ENCODE results near the gene EEFSEC. TPM values are rescaled to one million over a fixed set of nuclear protein-coding genes. Genes with fewer than 3 reads are reported as not detected.

Gene EEFSEC
- total RNA-seq, 1 donor, result 5.1 TPM

- Histone ChIP-seq H3K27me3 (ENCODE audit: insufficient read depth, low read length) (no peaks in the 10 kb centered on the region), H3K36me3 (ENCODE audit: insufficient read depth, low read length) (no peaks in the 10 kb centered on the region), H3K4me3 (ENCODE audit: insufficient read depth, low read length) (no peak overlapping the region), H3K4me1 (ENCODE audit: insufficient read depth, low read length) (no peaks in the 10 kb centered on the region), H3K4me2 (ENCODE audit: insufficient read depth, low read length) (no peak overlapping the region), H3K79me2 (ENCODE audit: insufficient read depth, low read length) (no peaks in the 10 kb centered on the region), H4K20me1 (ENCODE audit: insufficient read depth, low read length) (no peaks in the 10 kb centered on the region), H2AFZ (ENCODE audit: low read length) (no peak overlapping the region), H3K27ac (ENCODE audit: low read depth, low read length) (no peak overlapping the region), H3K9me3 (ENCODE audit: low read depth, low read length) (no peaks in the 10 kb centered on the region)
- TF ChIP-seq CTCF (IDR thresholded peaks at IDR 0.05; ENCODE audit: extremely low read depth, low read depth, low read length), result no peak
- DNase-seq (ENCODE audit: insufficient read length, low spot score, missing footprints), result no peak
These were observed 270.4 kb downstream of the EEFSEC start for GRCh38 chr3:128423525-128424147.

GRCh38 chr3:128424508-128425069 lies 271.3 kb downstream of the EEFSEC start:
- no peaks in the 10 kb centered on the region for H3K27me3 ChIP-seq (ENCODE audit: insufficient read depth, low read length)
- TF ChIP-seq CTCF (IDR thresholded peaks at IDR 0.05; ENCODE audit: extremely low read depth, low read depth, low read length), result no peak
- DNase-seq (ENCODE audit: insufficient read length, low spot score, missing footprints), result no peak
- H3K4me3 ChIP-seq (ENCODE audit: insufficient read depth, low read length), result no peak overlapping the region
- H3K79me2 ChIP-seq (ENCODE audit: insufficient read depth, low read length), result no peaks in the 10 kb centered on the region
- H3K36me3 ChIP-seq (ENCODE audit: insufficient read depth, low read length), result no peaks in the 10 kb centered on the region
- no peaks in the 10 kb centered on the region for H3K4me1 ChIP-seq (ENCODE audit: insufficient read depth, low read length)
- no peak overlapping the region for H3K27ac ChIP-seq (ENCODE audit: low read depth, low read length)
- H2AFZ ChIP-seq (ENCODE audit: low read length), result no peak overlapping the region
- no peaks in the 10 kb centered on the region for H4K20me1 ChIP-seq (ENCODE audit: insufficient read depth, low read length)
- H3K4me2 ChIP-seq (ENCODE audit: insufficient read depth, low read length), result no peak overlapping the region
- H3K9me3 ChIP-seq (ENCODE audit: low read depth, low read length), result no peaks in the 10 kb centered on the region

- Histone ChIP-seq H3K27ac (ENCODE audit: low read depth, low read length) (no peak overlapping the region), H3K79me2 (ENCODE audit: insufficient read depth, low read length) (no peaks in the 10 kb centered on the region), H3K4me2 (ENCODE audit: insufficient read depth, low read length) (no peak overlapping the region), H3K27me3 (ENCODE audit: insufficient read depth, low read length) (peaks cover 3% of the 10 kb centered on the region), H3K9me3 (ENCODE audit: low read depth, low read length) (no peaks in the 10 kb centered on the region), H4K20me1 (ENCODE audit: insufficient read depth, low read length) (no peaks in the 10 kb centered on the region), H3K36me3 (ENCODE audit: insufficient read depth, low read length) (no peaks in the 10 kb centered on the region), H3K4me3 (ENCODE audit: insufficient read depth, low read length) (no peak overlapping the region), H3K4me1 (ENCODE audit: insufficient read depth, low read length) (no peaks in the 10 kb centered on the region), H2AFZ (ENCODE audit: low read length) (no peak overlapping the region)
- DNase-seq (ENCODE audit: insufficient read length, low spot score, missing footprints), result no peak
- TF ChIP-seq CTCF (IDR thresholded peaks at IDR 0.05; ENCODE audit: extremely low read depth, low read depth, low read length), result no peak
These were observed 272.0 kb downstream of the EEFSEC start for GRCh38 chr3:128425142-128425845.

- no peaks in the 10 kb centered on the region for H3K4me1 ChIP-seq (ENCODE audit: insufficient read depth, low read length)
- H3K27me3 ChIP-seq (ENCODE audit: insufficient read depth, low read length), result peaks cover 8% of the 10 kb centered on the region
- H4K20me1 ChIP-seq (ENCODE audit: insufficient read depth, low read length), result no peaks in the 10 kb centered on the region
- H3K36me3 ChIP-seq (ENCODE audit: insufficient read depth, low read length), result no peaks in the 10 kb centered on the region
- no peaks in the 10 kb centered on the region for H3K79me2 ChIP-seq (ENCODE audit: insufficient read depth, low read length)
- no peak overlapping the region for H2AFZ ChIP-seq (ENCODE audit: low read length)
- H3K4me3 ChIP-seq (ENCODE audit: insufficient read depth, low read length), result no peak overlapping the region
- no peak overlapping the region for H3K4me2 ChIP-seq (ENCODE audit: insufficient read depth, low read length)
- no peak for TF ChIP-seq CTCF (IDR thresholded peaks at IDR 0.05; ENCODE audit: extremely low read depth, low read depth, low read length)
- H3K27ac ChIP-seq (ENCODE audit: low read depth, low read length), result no peak overlapping the region
- DNase-seq (ENCODE audit: insufficient read length, low spot score, missing footprints), result no peak
- H3K9me3 ChIP-seq (ENCODE audit: low read depth, low read length), result no peaks in the 10 kb centered on the region
These were observed 272.5 kb downstream of the EEFSEC start for GRCh38 chr3:128425846-128426127.
